HepG2 (cell line): ENCODE measurements around the gene SPIB. TPM values are rescaled to one million over a fixed set of nuclear protein-coding genes. Genes with fewer than 3 reads are reported as not detected.
A peak's percentile ranks its signal among the peaks of the same experiment; 100 is the strongest.

ENCODE experiments used
- AKNA ChIP-seq: sonication (generic); formaldehyde crosslinking; IDR thresholded peaks from 2 replicates; pipeline ENCODE4 v1.4.0; 2020; ENCODE audit warnings: missing genetic modification reagents, borderline replicate concordance
- ARID4A ChIP-seq: sonication (generic); formaldehyde crosslinking; IDR thresholded peaks from 2 replicates; pipeline ENCODE4 v1.5.0; 2020; ENCODE audit warnings: mild to moderate bottlenecking, missing genetic modification reagents, borderline replicate concordance
- E2F2 ChIP-seq: sonication (generic); formaldehyde crosslinking; IDR thresholded peaks from 2 replicates; pipeline ENCODE4 v1.4.0; 2020; ENCODE audit warnings: missing genetic modification reagents, borderline replicate concordance
- HNRNPH1 ChIP-seq: fragments of 200-400 bp; formaldehyde crosslinking; optimal IDR thresholded peaks from 2 replicates; pipeline ENCODE3; 2017; ENCODE audit warnings: mild to moderate bottlenecking, low read depth, low read length
- JDP2 ChIP-seq: sonication (generic); formaldehyde crosslinking; IDR thresholded peaks from 2 replicates; pipeline ENCODE4 v1.8.1; 2022; ENCODE audit warnings: missing genetic modification reagents, borderline replicate concordance
- KLF12 ChIP-seq: sonication (generic); formaldehyde crosslinking; IDR thresholded peaks from 2 replicates; pipeline ENCODE4 v1.4.0; 2020; ENCODE audit warnings: missing genetic modification reagents, borderline replicate concordance
- MIER2 ChIP-seq: IDR thresholded peaks from 2 replicates; pipeline ENCODE4 v1.6.1; 2016; ENCODE audit warnings: missing biosample characterization, missing genetic modification reagents
- RARA ChIP-seq: IDR thresholded peaks from 2 replicates; pipeline ENCODE4 v1.6.1; 2016; ENCODE audit warnings: missing genetic modification reagents, missing compliant biosample characterization
- SAP130 ChIP-seq: IDR thresholded peaks from 2 replicates; pipeline ENCODE4 v1.6.1; 2016; ENCODE audit warnings: low read depth
- SMARCC2 ChIP-seq: fragments of 450-650 bp; IDR thresholded peaks from 2 replicates; pipeline ENCODE4 v1.6.1; 2017; ENCODE audit warnings: antibody characterized with exemption, mild to moderate bottlenecking
- SNRNP70 ChIP-seq: fragments of 200-400 bp; formaldehyde crosslinking; IDR thresholded peaks from 2 replicates; pipeline ENCODE4 v1.6.1; 2017; ENCODE audit warnings: mild to moderate bottlenecking, low read depth, low read length, moderate library complexity
- SRSF1 ChIP-seq: fragments of 200-400 bp; formaldehyde crosslinking; optimal IDR thresholded peaks from 2 replicates; pipeline ENCODE3; 2017; ENCODE audit warnings: mild to moderate bottlenecking, low read depth, low read length, moderate library complexity
- TERF1 ChIP-seq: sonication (generic); formaldehyde crosslinking; IDR thresholded peaks from 2 replicates; pipeline ENCODE4 v1.8.0; 2022; ENCODE audit warnings: mild to moderate bottlenecking, missing genetic modification reagents, moderate library complexity
- TFDP1 ChIP-seq: IDR thresholded peaks from 2 replicates; pipeline ENCODE4 v1.6.1; 2016; ENCODE audit warnings: missing compliant biosample characterization, missing genetic modification reagents, borderline replicate concordance
- ZNF263 ChIP-seq: sonication (generic); formaldehyde crosslinking; IDR thresholded peaks from 2 replicates; pipeline ENCODE4 v1.4.0; 2020; ENCODE audit warnings: missing genetic modification reagents
- polyA plus RNA-seq, 8 experiments: library from polyadenylated mRNA; depleted of rRNA in 3 of 8; stranded (reverse) in 7 of 8; unstranded in 1 of 8; fragments of >200 nt; fragmentation: Illumina TruSeq in 4 of 8; extraction: Trizol in 4 of 8; gene quantifications; 2 replicates each; pipeline versions ENCODE4 v1.2.1 to v1.2.3, GENCODE V29; 2011 to 2016; ENCODE audit warnings: low read depth in 4 of 8, missing spikeins in 1 of 8, mixed read lengths in 1 of 8; ENCODE audit not compliant: insufficient read depth in 1 of 8
- total RNA-seq, 5 experiments: library from RNA; depleted of rRNA; stranded (reverse); fragments of >200 nt; fragmentation: Illumina TruSeq; extraction: Trizol; gene quantifications; 2 replicates each; pipeline ENCODE4 v1.2.3, GENCODE V29; 2016; ENCODE audit warnings: low read depth in 1 of 5

SPIB gene
- total and polyA plus RNA-seq, 2 of the 13 experiments (the other 11 are each of a cell fraction or from before 2014, with no cell fraction given) = 0.04 TPM; not detected in 1

GRCh38 chr19:50376166-50377050, 42.3 kb upstream of the SPIB start, which contains the start of gene NR1H2 (continued):
- TF ChIP-seq AKNA (CRISPR knock-in tag) = no peak
- TF ChIP-seq MIER2 (CRISPR knock-in tag) = no peak
- peak; percentile 91 for TF ChIP-seq ARID4A (CRISPR knock-in tag)
- TF ChIP-seq KLF12 (CRISPR knock-in tag) = peak; percentile 73; the same call in 1 of the 2 replicates
- peak; percentile 95 for TF ChIP-seq SAP130 (CRISPR knock-in tag)
- no peak for TF ChIP-seq TERF1 (CRISPR knock-in tag)
- TF ChIP-seq SMARCC2 = no peak
- TF ChIP-seq SRSF1 = peak; percentile 77
- peak; percentile 14; the same call in 1 of the 2 replicates for TF ChIP-seq RARA (CRISPR knock-in tag)
- no peak for TF ChIP-seq ZNF263 (CRISPR knock-in tag)
- TF ChIP-seq HNRNPH1 = no peak
- 0 out of 2 replicates have a peak, but pooled peaks have one; percentile 51 for TF ChIP-seq TFDP1 (CRISPR knock-in tag)
- no peak for TF ChIP-seq SNRNP70
- TF ChIP-seq JDP2 (CRISPR knock-in tag) = no peak
- no peak for TF ChIP-seq E2F2 (CRISPR knock-in tag)
